Liver (tissue), 9 donors: ENCODE results near the gene MPV17. TPM values are rescaled to one million over a fixed set of nuclear protein-coding genes. Genes with fewer than 3 reads are reported as not detected.

Experiments used
- DNase-seq: peaks from one replicate; pipeline ENCODE4 v3.0.0-alpha.2; 2017; ENCODE audit warnings: low spot score
- H3K27ac ChIP-seq, 2 donors: one replicate each; pipeline ENCODE4 v1.7.0; 2013; ENCODE audit warnings: inconsistent platforms in 2 of 2, low read length in 2 of 2, control low read depth in 1 of 2, low read depth in 1 of 2, mild to moderate bottlenecking in 1 of 2
- H3K27me3 ChIP-seq, 4 donors: one replicate each; pipeline versions ENCODE4 v1.6.1 to v1.7.0; 2013; ENCODE audit warnings: low read length in 3 of 4, inconsistent platforms in 1 of 4, mild to moderate bottlenecking in 1 of 4, moderate library complexity in 1 of 4; ENCODE audit not compliant: control insufficient read depth in 4 of 4, insufficient read depth in 4 of 4
- H3K36me3 ChIP-seq, 4 donors: one replicate each; pipeline versions ENCODE4 v1.6.1 to v1.7.0; 2013; ENCODE audit warnings: low read length in 3 of 4, mild to moderate bottlenecking in 3 of 4, low read depth in 1 of 4, moderate library complexity in 1 of 4; ENCODE audit not compliant: control insufficient read depth in 4 of 4, insufficient read depth in 3 of 4
- H3K4me1 ChIP-seq, 4 donors: one replicate each; pipeline versions ENCODE4 v1.6.1 to v1.7.0; 2013; ENCODE audit warnings: low read length in 3 of 4, mild to moderate bottlenecking in 3 of 4, moderate library complexity in 1 of 4; ENCODE audit not compliant: control insufficient read depth in 4 of 4, insufficient read depth in 4 of 4
- H3K4me3 ChIP-seq, 3 donors: one replicate each; pipeline versions ENCODE4 v1.6.1 to v1.7.0; 2013; ENCODE audit warnings: low read length in 3 of 3, control low read depth in 1 of 3, low read depth in 1 of 3, mild to moderate bottlenecking in 1 of 3
- H3K9ac ChIP-seq, 2 donors: one replicate each; pipeline ENCODE4 v1.7.0; 2013; ENCODE audit warnings: low read length in 2 of 2, mild to moderate bottlenecking in 2 of 2, moderate library complexity in 2 of 2, control low read depth in 1 of 2, low read depth in 1 of 2
- H3K9me3 ChIP-seq, 4 donors: one replicate each; pipeline versions ENCODE4 v1.6.1 to v1.7.0; 2013; ENCODE audit warnings: low read length in 3 of 4; ENCODE audit not compliant: control insufficient read depth in 4 of 4
- ATF3 ChIP-seq: IDR thresholded peaks from 2 replicates; pipeline ENCODE4 v1.6.1; 2016; ENCODE audit warnings: antibody characterized with exemption
- EGR1 ChIP-seq, 2 donors: IDR thresholded peaks; 2 replicates each; pipeline ENCODE4 v1.6.1; 2016 to 2018; ENCODE audit warnings: antibody characterized with exemption in 2 of 2, low read depth in 2 of 2
- FOXA1 ChIP-seq: IDR thresholded peaks from 2 replicates; pipeline ENCODE4 v1.6.1; 2016; ENCODE audit warnings: antibody characterized with exemption
- FOXA2 ChIP-seq: IDR thresholded peaks from 2 replicates; pipeline ENCODE4 v1.6.1; 2016; ENCODE audit warnings: antibody characterized with exemption
- GABPA ChIP-seq, 2 donors: IDR thresholded peaks in 1 of 2; conservative IDR thresholded peaks in 1 of 2; 2 replicates each; pipeline ENCODE4 v1.6.1; 2016; ENCODE audit warnings: antibody characterized with exemption in 2 of 2, mild to moderate bottlenecking in 1 of 2, moderate library complexity in 1 of 2
- HNF4A ChIP-seq, 2 donors: conservative IDR thresholded peaks; 2 replicates each; pipeline ENCODE4 v1.6.1; 2016; ENCODE audit warnings: antibody characterized with exemption in 2 of 2, mild to moderate bottlenecking in 2 of 2
- HNF4G ChIP-seq: IDR thresholded peaks from 2 replicates; pipeline ENCODE4 v1.6.1; 2016; ENCODE audit warnings: antibody characterized with exemption
- JUND ChIP-seq, 2 donors: IDR thresholded peaks; 2 replicates each; pipeline ENCODE4 v1.6.1; 2016; ENCODE audit warnings: antibody characterized with exemption in 2 of 2
- NR2F2 ChIP-seq: IDR thresholded peaks from 2 replicates; pipeline ENCODE4 v1.6.1; 2016; ENCODE audit warnings: antibody characterized with exemption
- RAD21 ChIP-seq, 2 donors: IDR thresholded peaks; 2 replicates each; pipeline ENCODE4 v1.6.1; 2016; ENCODE audit warnings: antibody characterized with exemption in 2 of 2, mild to moderate bottlenecking in 2 of 2
- RXRA ChIP-seq, 2 donors: IDR thresholded peaks; 2 replicates each; pipeline ENCODE4 v1.6.1; 2017 to 2018; ENCODE audit warnings: antibody characterized with exemption in 2 of 2, mild to moderate bottlenecking in 1 of 2
- SP1 ChIP-seq: IDR thresholded peaks from 2 replicates; pipeline ENCODE4 v1.6.1; 2018; ENCODE audit warnings: antibody characterized with exemption, mild to moderate bottlenecking
- TAF1 ChIP-seq: conservative IDR thresholded peaks from 2 replicates; pipeline ENCODE4 v1.6.1; 2016; ENCODE audit warnings: antibody characterized with exemption, mild to moderate bottlenecking
- YY1 ChIP-seq: IDR thresholded peaks from 2 replicates; pipeline ENCODE4 v1.6.1; 2016; ENCODE audit warnings: antibody characterized with exemption, mild to moderate bottlenecking
- WGBS: extraction: QIAGEN DNeasy Blood & Tissue Kit; methylation state at CpG from one replicate; pipeline ENCODE4 v1.1.7; 2013; 5-methylcytosine and 5-hydroxymethylcytosine counted together
- polyA plus RNA-seq, 2 donors: library from polyadenylated mRNA; stranded (reverse) in 1 of 2; unstranded in 1 of 2; fragments of 200-250 nt in 1 of 2; fragments of >200 nt in 1 of 2; fragmentation: Nextera tagmentation in 1 of 2; extraction: Ambion mirVana in 1 of 2; gene quantifications; one replicate each; pipeline versions ENCODE4 v1.2.1 to v1.2.3, GENCODE V29; 2013 to 2015
- total RNA-seq, 2 donors: library from RNA; depleted of rRNA; stranded (reverse); fragments of >200 nt; gene quantifications; one replicate each; pipeline ENCODE4 v1.2.3, GENCODE V29; 2014
- TF ChIP-seq, protein P1 (sequence below): IDR thresholded peaks from 2 replicates; pipeline ENCODE4 v1.6.1; 2016; ENCODE audit warnings: antibody characterized with exemption
- TF ChIP-seq, protein P2 (sequence below): IDR thresholded peaks from 2 replicates; pipeline ENCODE4 v1.6.1; 2016; ENCODE audit warnings: antibody characterized with exemption, mild to moderate bottlenecking
- TF ChIP-seq, protein P3 (sequence below): fragments of 150-350 bp; IDR thresholded peaks from 2 replicates; pipeline ENCODE4 v1.5.1; 2017; ENCODE audit warnings: improper control_type of control experiment, low read depth, low read length; ENCODE audit not compliant: missing input control
- TF ChIP-seq, protein P4 (sequence below): IDR thresholded peaks from 2 replicates; pipeline ENCODE4 v1.6.1; 2016; ENCODE audit warnings: antibody characterized with exemption
- donor health status: healthy.
- donor health status: healthy.
- donor health status: healthy.
- donor health status: healthy.
- donor health status: healthy.

Gene MPV17
- total and polyA plus RNA-seq, 4 donors: 13.9 to 29.6 (median 21.8) TPM

DNA sequence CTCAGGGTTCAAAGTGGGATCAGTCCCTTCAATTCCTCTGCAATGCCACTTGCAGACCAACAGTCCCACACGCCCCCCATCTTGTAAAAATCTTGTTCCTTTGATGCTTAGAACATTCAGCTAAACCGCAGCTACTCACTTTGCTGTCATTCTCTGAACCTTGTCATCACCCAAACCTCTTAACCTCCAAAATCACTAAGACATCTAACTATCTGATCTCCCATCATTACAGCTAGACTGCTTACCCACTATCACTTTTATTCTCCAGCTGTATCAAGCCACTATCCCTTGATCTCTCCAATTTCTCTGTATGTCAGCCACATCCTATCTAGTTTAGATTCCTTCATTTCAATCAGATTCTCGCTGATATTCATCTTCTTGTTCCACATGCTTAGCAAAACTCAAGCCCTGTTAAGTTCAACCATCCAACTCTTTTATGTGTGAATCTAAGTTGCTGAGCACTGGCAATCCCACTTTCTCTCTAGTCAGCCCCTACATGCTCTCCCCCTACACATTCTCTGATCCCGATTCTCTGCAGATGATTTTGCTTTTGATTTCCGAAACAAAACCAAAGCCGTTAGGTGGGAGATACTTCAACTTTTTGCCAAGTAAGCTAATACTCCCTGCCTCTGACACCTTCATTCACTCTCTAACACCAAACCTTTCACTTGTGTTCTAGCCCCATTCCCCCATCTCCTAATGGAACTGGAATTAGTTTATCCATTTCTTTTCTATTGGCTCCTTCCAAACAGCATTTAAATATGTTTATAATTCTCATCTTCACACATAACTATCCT lies 29.1 kb upstream of the MPV17 start:
- H3K4me1 ChIP-seq: peaks cover 7 to 24% (median 18%) of the 10 kb centered on the region in 4 donors
- 89% methylated on average over 6 of the region's 6 CpGs for WGBS
- TF ChIP-seq SP1 (no peak), GABPA (IDR thresholded peaks at IDR 0.05 in 1 of 2, conservative IDR thresholded peaks at IDR 0.05 in 1 of 2) (no peak), HNF4A (conservative IDR thresholded peaks at IDR 0.05) (no peak), EGR1 (IDR thresholded peaks at IDR 0.05; ENCODE audit: low read depth in 2 of 2) (no peak), ATF3 (no peak), JUND (IDR thresholded peaks at IDR 0.05) (no peak)
- TF ChIP-seq, protein P1, sequence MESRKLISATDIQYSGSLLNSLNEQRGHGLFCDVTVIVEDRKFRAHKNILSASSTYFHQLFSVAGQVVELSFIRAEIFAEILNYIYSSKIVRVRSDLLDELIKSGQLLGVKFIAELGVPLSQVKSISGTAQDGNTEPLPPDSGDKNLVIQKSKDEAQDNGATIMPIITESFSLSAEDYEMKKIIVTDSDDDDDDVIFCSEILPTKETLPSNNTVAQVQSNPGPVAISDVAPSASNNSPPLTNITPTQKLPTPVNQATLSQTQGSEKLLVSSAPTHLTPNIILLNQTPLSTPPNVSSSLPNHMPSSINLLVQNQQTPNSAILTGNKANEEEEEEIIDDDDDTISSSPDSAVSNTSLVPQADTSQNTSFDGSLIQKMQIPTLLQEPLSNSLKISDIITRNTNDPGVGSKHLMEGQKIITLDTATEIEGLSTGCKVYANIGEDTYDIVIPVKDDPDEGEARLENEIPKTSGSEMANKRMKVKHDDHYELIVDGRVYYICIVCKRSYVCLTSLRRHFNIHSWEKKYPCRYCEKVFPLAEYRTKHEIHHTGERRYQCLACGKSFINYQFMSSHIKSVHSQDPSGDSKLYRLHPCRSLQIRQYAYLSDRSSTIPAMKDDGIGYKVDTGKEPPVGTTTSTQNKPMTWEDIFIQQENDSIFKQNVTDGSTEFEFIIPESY: no peak
- H3K36me3 ChIP-seq: peaks cover 0 to 2% (median 0%) of the 10 kb centered on the region in 4 donors
- no peak overlapping the region for H3K9ac ChIP-seq
- DNase-seq: no peak
- no peak overlapping the region for H3K27ac ChIP-seq
- no peaks in the 10 kb centered on the region for H3K27me3 ChIP-seq
- H3K4me3 ChIP-seq: no peak overlapping the region
- H3K9me3 ChIP-seq: no peaks in the 10 kb centered on the region

DNA sequence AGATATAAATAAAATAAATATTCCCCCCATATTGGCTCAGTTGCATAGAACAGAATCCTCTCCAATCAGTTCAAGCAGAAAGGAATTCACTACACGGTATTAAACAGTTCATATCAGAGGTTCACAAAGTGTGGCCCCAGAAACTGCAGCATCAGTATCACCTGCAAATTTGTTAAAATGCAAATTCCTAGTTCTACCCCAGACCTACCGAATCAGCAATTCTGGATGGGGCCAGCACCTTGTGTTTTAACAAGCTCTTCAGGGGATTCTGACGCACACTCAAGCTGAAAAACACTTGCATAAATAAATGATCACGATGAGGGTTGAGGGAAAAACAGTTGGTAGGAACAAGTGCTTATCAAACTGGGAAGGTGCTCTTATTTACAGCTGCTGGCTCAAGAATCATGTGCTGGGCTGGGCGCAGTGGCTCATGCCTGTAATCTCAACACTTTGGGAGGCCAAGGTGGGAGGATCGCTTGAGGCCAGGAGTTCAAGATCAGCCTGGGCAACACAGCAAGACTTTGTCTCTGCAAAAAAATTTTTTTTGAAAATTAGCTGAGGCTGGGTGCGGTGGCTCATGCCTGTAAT lies 27.3 kb upstream of the MPV17 start:
- Histone ChIP-seq H3K4me1 (peaks cover 5 to 15% (median 11%) of the 10 kb centered on the region in 4 donors), H3K9me3 (no peaks in the 10 kb centered on the region), H3K27ac (no peak overlapping the region), H3K36me3 (peaks cover 0 to 2% (median 0%) of the 10 kb centered on the region in 4 donors), H3K4me3 (no peak overlapping the region), H3K9ac (no peak overlapping the region), H3K27me3 (no peaks in the 10 kb centered on the region)
- TF ChIP-seq RXRA (IDR thresholded peaks at IDR 0.05): no peak
- no peak for TF ChIP-seq HNF4A (conservative IDR thresholded peaks at IDR 0.05)
- TF ChIP-seq HNF4G: no peak
- TF ChIP-seq FOXA2: no peak
- TF ChIP-seq RAD21 (IDR thresholded peaks at IDR 0.05): no peak
- no peak for TF ChIP-seq EGR1 (IDR thresholded peaks at IDR 0.05; ENCODE audit: low read depth in 2 of 2)
- TF ChIP-seq, protein P2, sequence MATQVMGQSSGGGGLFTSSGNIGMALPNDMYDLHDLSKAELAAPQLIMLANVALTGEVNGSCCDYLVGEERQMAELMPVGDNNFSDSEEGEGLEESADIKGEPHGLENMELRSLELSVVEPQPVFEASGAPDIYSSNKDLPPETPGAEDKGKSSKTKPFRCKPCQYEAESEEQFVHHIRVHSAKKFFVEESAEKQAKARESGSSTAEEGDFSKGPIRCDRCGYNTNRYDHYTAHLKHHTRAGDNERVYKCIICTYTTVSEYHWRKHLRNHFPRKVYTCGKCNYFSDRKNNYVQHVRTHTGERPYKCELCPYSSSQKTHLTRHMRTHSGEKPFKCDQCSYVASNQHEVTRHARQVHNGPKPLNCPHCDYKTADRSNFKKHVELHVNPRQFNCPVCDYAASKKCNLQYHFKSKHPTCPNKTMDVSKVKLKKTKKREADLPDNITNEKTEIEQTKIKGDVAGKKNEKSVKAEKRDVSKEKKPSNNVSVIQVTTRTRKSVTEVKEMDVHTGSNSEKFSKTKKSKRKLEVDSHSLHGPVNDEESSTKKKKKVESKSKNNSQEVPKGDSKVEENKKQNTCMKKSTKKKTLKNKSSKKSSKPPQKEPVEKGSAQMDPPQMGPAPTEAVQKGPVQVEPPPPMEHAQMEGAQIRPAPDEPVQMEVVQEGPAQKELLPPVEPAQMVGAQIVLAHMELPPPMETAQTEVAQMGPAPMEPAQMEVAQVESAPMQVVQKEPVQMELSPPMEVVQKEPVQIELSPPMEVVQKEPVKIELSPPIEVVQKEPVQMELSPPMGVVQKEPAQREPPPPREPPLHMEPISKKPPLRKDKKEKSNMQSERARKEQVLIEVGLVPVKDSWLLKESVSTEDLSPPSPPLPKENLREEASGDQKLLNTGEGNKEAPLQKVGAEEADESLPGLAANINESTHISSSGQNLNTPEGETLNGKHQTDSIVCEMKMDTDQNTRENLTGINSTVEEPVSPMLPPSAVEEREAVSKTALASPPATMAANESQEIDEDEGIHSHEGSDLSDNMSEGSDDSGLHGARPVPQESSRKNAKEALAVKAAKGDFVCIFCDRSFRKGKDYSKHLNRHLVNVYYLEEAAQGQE: no peak
- TF ChIP-seq, protein P1: no peak
- TF ChIP-seq GABPA (IDR thresholded peaks at IDR 0.05 in 1 of 2, conservative IDR thresholded peaks at IDR 0.05 in 1 of 2): no peak
- no peak for TF ChIP-seq TAF1
- no peak for TF ChIP-seq SP1
- no peak for TF ChIP-seq YY1
- no peak for TF ChIP-seq ATF3
- TF ChIP-seq JUND (IDR thresholded peaks at IDR 0.05): no peak
- TF ChIP-seq, protein P3, sequence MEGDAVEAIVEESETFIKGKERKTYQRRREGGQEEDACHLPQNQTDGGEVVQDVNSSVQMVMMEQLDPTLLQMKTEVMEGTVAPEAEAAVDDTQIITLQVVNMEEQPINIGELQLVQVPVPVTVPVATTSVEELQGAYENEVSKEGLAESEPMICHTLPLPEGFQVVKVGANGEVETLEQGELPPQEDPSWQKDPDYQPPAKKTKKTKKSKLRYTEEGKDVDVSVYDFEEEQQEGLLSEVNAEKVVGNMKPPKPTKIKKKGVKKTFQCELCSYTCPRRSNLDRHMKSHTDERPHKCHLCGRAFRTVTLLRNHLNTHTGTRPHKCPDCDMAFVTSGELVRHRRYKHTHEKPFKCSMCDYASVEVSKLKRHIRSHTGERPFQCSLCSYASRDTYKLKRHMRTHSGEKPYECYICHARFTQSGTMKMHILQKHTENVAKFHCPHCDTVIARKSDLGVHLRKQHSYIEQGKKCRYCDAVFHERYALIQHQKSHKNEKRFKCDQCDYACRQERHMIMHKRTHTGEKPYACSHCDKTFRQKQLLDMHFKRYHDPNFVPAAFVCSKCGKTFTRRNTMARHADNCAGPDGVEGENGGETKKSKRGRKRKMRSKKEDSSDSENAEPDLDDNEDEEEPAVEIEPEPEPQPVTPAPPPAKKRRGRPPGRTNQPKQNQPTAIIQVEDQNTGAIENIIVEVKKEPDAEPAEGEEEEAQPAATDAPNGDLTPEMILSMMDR: no peak
- TF ChIP-seq, protein P4, sequence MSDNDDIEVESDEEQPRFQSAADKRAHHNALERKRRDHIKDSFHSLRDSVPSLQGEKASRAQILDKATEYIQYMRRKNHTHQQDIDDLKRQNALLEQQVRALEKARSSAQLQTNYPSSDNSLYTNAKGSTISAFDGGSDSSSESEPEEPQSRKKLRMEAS: no peak
- no peak for TF ChIP-seq NR2F2
- no peak for TF ChIP-seq FOXA1
- no peak for DNase-seq
- 94% methylated on average over 7 of the region's 7 CpGs for WGBS
